DND-41 (cell line): ENCODE results near the gene MVP.
A peak's percentile ranks its signal among the peaks of the same experiment; 100 is the strongest.

Source experiments
- ATAC-seq: fragments of 200-7000 bp; cut with Tn5 transposase; 3 replicates; pipeline ENCODE4 v1.9.1; 2021; ENCODE audit warnings: low read depth; ENCODE audit not compliant: insufficient read depth
- DNase-seq: peaks from one replicate; pipeline ENCODE4 v3.0.0-alpha.2; 2020
- H2AFZ ChIP-seq: 2 replicates; pipeline ENCODE4 v1.6.0; 2012; ENCODE audit warnings: low read depth, low read length
- H3K27ac ChIP-seq: 2 replicates; pipeline ENCODE4 v1.5.1; 2012; ENCODE audit warnings: low read length, inconsistent platforms
- H3K27me3 ChIP-seq: fragments of 200-600 bp; sonication (generic); 2 replicates; pipeline ENCODE4 v1.6.0; 2012; ENCODE audit warnings: low read length, mild to moderate bottlenecking, inconsistent platforms; ENCODE audit not compliant: insufficient read depth, poor library complexity
- H3K36me3 ChIP-seq: 2 replicates; pipeline ENCODE4 v1.5.1; 2012; ENCODE audit warnings: low read length, inconsistent platforms; ENCODE audit not compliant: insufficient read depth
- H3K4me1 ChIP-seq: 2 replicates; pipeline ENCODE4 v1.5.1; 2012; ENCODE audit warnings: mild to moderate bottlenecking, low read length; ENCODE audit not compliant: insufficient read depth
- H3K4me2 ChIP-seq: 2 replicates; pipeline ENCODE4 v1.6.0; 2012; ENCODE audit warnings: mild to moderate bottlenecking, moderate library complexity, low read length, inconsistent platforms; ENCODE audit not compliant: insufficient read depth
- H3K4me3 ChIP-seq, 2 experiments: fragments of 200-600 bp in 1 of 2; shearing (Covaris generic) in 1 of 2; 2 replicates each; pipeline ENCODE4 v1.5.1; 2012 to 2016; ENCODE audit warnings: inconsistent platforms in 2 of 2, low read length in 2 of 2, mild to moderate bottlenecking in 2 of 2, low read depth in 1 of 2, moderate library complexity in 1 of 2
- H3K79me2 ChIP-seq: 2 replicates; pipeline ENCODE4 v1.6.0; 2012; ENCODE audit warnings: low read length, inconsistent platforms; ENCODE audit not compliant: insufficient read depth
- H3K9ac ChIP-seq: 2 replicates; pipeline ENCODE4 v1.6.0; 2012; ENCODE audit warnings: low read depth, mild to moderate bottlenecking, inconsistent platforms, low read length, moderate library complexity
- H3K9me3 ChIP-seq: 2 replicates; pipeline ENCODE4 v1.5.1; 2012; ENCODE audit warnings: low read length, moderate library complexity, mild to moderate bottlenecking, inconsistent platforms; ENCODE audit not compliant: insufficient read depth, severe bottlenecking
- H4K20me1 ChIP-seq: 2 replicates; pipeline ENCODE4 v1.6.0; 2012; ENCODE audit warnings: low read length; ENCODE audit not compliant: insufficient read depth
- CTCF ChIP-seq: IDR thresholded peaks from 2 replicates; pipeline ENCODE4 v1.5.1; 2012; ENCODE audit warnings: borderline replicate concordance, low read length, moderate library complexity, mild to moderate bottlenecking; ENCODE audit not compliant: poor library complexity, severe bottlenecking; ENCODE audit errors: extremely low read depth
- EZH2 ChIP-seq: IDR thresholded peaks from 3 replicates; pipeline ENCODE4 v1.6.1; 2012; ENCODE audit warnings: borderline replicate concordance, low read depth, mild to moderate bottlenecking, moderate library complexity, low read length, inconsistent platforms; ENCODE audit not compliant: severe bottlenecking

MVP gene

DNA sequence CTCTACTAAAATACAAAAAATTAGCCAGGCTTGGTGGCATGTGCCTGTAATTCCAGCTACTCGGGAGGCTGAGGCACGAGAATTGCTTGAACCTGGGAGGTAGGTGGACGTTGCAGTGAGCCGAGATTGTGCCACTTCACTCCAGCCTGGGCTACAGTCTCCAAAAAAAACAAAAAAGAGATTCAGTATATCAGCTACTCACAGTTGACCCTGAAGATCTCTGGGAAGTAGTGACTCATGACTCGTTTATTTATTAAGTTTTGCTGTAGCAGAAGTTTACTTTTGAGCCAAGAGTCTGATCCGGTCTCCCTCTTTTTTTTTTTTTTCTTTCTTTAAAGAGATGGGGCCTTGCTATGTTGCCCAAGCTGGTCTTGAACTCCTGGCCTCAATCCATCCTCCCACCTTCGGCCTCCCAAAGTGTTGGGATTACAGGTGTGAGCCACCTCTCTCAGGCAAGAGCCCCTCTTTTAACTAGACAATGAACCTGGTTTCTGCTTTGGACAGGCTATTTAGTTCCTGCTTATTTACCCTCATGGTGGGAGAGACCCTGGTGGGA is 4.4 kb downstream of the MVP start:
- DNase-seq = no peak
- H3K4me2 ChIP-seq = no peak overlapping the region
- H3K4me3 ChIP-seq = no peak overlapping the region

DNA sequence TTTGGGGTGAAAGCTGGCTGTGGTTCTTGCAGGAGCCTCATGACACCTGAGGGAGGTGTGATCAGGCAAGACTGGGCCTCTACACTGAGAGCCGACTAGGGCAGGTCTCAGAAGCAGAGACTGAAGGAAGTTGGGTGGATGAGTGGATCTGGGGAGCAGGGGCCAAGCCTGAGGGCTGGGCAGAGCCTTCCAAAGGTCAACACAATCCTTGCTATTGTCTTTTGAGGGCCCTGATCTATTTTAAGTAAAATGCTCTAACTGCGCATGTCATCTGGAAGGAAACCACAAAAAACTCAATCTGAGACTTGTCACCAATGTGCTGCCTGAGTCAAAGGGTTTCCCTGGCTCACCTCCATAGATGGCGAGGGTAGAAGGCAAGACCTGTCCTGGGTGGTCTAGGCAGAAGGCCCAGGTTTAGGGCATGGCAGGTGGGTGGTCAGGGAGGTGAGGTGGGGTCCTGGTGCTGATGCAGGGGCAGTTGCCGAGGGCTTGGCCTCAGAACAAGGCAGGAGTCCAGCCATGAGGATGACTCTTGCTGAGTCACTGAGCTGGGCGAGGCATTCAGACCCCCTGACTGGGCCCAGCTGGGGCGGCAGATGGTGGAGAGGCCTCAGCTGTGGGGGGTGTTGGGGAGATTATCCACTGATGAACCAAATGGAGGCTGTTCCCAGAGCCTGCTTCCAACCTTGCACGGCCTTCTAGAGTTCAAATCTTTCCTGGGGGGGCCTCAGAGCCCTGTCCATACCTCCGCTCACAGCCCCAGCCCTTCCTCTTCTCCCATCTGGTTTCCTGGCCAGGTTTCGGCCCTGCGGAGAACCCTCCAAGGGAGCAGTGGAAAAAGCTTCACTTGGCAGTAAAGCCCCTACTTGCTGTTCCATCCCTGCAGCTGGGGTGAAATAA is 5.1 kb downstream of the MVP start:
- Histone ChIP-seq H3K4me1 (peaks cover 27% of the 10 kb centered on the region), H3K4me3 (no peak overlapping the region), H3K9me3 (no peaks in the 10 kb centered on the region), H4K20me1 (peaks cover 12% of the 10 kb centered on the region), H3K36me3 (peaks cover 6% of the 10 kb centered on the region; the same call in 1 of the 2 replicates), H3K4me2 (no peak overlapping the region), H3K79me2 (no peaks in the 10 kb centered on the region), H3K27me3 (no peaks in the 10 kb centered on the region), H3K27ac (no peak overlapping the region), H3K9ac (no peak overlapping the region), H2AFZ (no peak overlapping the region)
- ATAC-seq (no peak), DNase-seq (no peak)
- no peak for TF ChIP-seq CTCF
- TF ChIP-seq EZH2 = no peak

More for the DNA sequence above, 4.4 kb downstream of the MVP start:
- peaks cover 14% of the 10 kb centered on the region for H3K36me3 ChIP-seq
- peaks cover 34% of the 10 kb centered on the region for H3K4me1 ChIP-seq
- no peak overlapping the region for H2AFZ ChIP-seq
- H3K9me3 ChIP-seq = no peaks in the 10 kb centered on the region
- no peaks in the 10 kb centered on the region for H3K27me3 ChIP-seq
- TF ChIP-seq CTCF (no peak), EZH2 (no peak)
- H3K27ac ChIP-seq = no peak overlapping the region
- no peak for ATAC-seq
- H3K9ac ChIP-seq = no peak overlapping the region
- H4K20me1 ChIP-seq = peaks cover 18% of the 10 kb centered on the region
- H3K79me2 ChIP-seq = 0 out of 2 replicates have a peak, but pooled peaks cover 1% of the 10 kb centered on the region

DNA sequence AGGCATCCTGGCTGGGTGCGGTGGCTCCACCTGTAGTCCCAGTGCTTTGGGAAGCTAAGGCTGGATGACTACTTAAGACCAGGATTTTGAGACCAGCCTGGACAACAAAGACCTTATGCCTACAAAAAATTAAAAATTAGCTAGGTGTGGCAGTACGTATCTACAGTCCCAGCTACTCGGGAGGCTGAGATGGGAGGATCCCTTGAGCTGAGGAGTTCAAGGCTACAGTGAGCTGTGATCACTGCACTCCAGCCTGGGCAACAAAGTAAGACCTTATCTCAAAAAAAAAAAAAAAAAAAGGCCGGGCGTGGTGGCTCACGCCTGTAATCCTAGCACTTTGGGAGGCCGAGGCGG is 6.1 kb downstream of the MVP start:
- H3K4me2 ChIP-seq = peak overlapping the region; percentile 42
- H3K27me3 ChIP-seq = no peaks in the 10 kb centered on the region
- H3K4me1 ChIP-seq = peaks cover 27% of the 10 kb centered on the region
- no peak for ATAC-seq
- H3K79me2 ChIP-seq = no peaks in the 10 kb centered on the region
- H3K4me3 ChIP-seq = no peak overlapping the region
- H3K27ac ChIP-seq = no peak overlapping the region
- no peak overlapping the region for H2AFZ ChIP-seq
- TF ChIP-seq CTCF = no peak
- TF ChIP-seq EZH2 = no peak
- no peaks in the 10 kb centered on the region for H3K36me3 ChIP-seq
- H3K9me3 ChIP-seq = no peaks in the 10 kb centered on the region
- peaks cover 4% of the 10 kb centered on the region for H4K20me1 ChIP-seq
- DNase-seq = no peak
- H3K9ac ChIP-seq = no peak overlapping the region
